Parathyroid adenoma (tissue), 2 donors: ENCODE results near the gene ARPC4.

Experiments used
- H2AFZ ChIP-seq: fragments of 300-600 bp; sonication (generic); one replicate; pipeline ENCODE4 v1.7.0; 2017; ENCODE audit warnings: antibody characterized with exemption, mild to moderate bottlenecking
- H3K27ac ChIP-seq: fragments of 300-600 bp; sonication (generic); one replicate; pipeline ENCODE4 v1.7.0; 2017
- H3K27me3 ChIP-seq: fragments of 300-600 bp; sonication (generic); one replicate; pipeline ENCODE4 v1.7.0; 2017; ENCODE audit warnings: low read length; ENCODE audit not compliant: control insufficient read depth, insufficient read depth
- H3K36me3 ChIP-seq: fragments of 300-600 bp; sonication (generic); one replicate; pipeline ENCODE4 v1.7.0; 2017; ENCODE audit warnings: low read length; ENCODE audit not compliant: control insufficient read depth, insufficient read depth
- H3K4me1 ChIP-seq: fragments of 300-600 bp; sonication (generic); one replicate; pipeline ENCODE4 v1.7.0; 2017; ENCODE audit warnings: control low read depth
- H3K4me2 ChIP-seq: fragments of 300-600 bp; sonication (generic); one replicate; pipeline ENCODE4 v1.7.0; 2017; ENCODE audit warnings: low read length
- H3K4me3 ChIP-seq: fragments of 300-600 bp; sonication (generic); one replicate; pipeline ENCODE4 v1.7.0; 2017; ENCODE audit warnings: low read depth, low read length
- H3K79me2 ChIP-seq: fragments of 300-600 bp; sonication (generic); one replicate; pipeline ENCODE4 v1.7.0; 2017; ENCODE audit warnings: control low read depth
- H3K9ac ChIP-seq: fragments of 300-600 bp; sonication (generic); one replicate; pipeline ENCODE4 v1.7.0; 2017; ENCODE audit warnings: mild to moderate bottlenecking
- H3K9me3 ChIP-seq: fragments of 300-600 bp; sonication (generic); one replicate; pipeline ENCODE4 v1.7.0; 2017; ENCODE audit warnings: low read length; ENCODE audit not compliant: control insufficient read depth
- TF ChIP-seq, protein P1 (sequence below): fragments of 300-600 bp; sonication (generic); IDR thresholded peaks from one replicate; pipeline ENCODE4 v1.7.0; 2017; ENCODE audit warnings: antibody characterized with exemption, mild to moderate bottlenecking
- donor health status: primary hyperparathyroidism.

The ARPC4 gene

DNA sequence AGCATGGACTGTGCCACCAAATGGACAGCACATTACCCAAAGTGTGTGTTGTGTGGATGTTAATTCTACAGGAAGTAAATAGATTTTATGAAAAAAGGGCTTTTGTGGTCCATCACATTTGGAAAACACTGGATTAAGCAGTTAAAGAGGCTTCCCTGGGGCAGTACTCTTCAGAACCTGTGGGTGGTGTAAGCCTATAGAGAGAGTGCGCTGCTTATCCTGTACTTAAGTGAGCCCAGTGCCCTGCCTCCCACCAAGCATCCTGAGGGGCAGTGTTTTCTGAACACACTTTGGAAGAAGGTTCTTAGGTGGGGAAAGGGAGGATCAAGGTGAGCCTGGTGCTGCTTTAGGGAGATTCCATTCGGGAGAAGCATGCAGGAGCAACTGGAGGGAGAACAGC lies 28.1 kb downstream of the ARPC4 start:
- Histone ChIP-seq H3K9me3 (no peaks in the 10 kb centered on the region), H3K4me3 (no peak overlapping the region), H3K4me1 (no peaks in the 10 kb centered on the region), H3K9ac (no peak overlapping the region), H3K36me3 (no peaks in the 10 kb centered on the region), H3K79me2 (no peaks in the 10 kb centered on the region), H3K27me3 (no peaks in the 10 kb centered on the region), H2AFZ (no peak overlapping the region), H3K27ac (no peak overlapping the region), H3K4me2 (no peak overlapping the region)
- TF ChIP-seq, protein P1, sequence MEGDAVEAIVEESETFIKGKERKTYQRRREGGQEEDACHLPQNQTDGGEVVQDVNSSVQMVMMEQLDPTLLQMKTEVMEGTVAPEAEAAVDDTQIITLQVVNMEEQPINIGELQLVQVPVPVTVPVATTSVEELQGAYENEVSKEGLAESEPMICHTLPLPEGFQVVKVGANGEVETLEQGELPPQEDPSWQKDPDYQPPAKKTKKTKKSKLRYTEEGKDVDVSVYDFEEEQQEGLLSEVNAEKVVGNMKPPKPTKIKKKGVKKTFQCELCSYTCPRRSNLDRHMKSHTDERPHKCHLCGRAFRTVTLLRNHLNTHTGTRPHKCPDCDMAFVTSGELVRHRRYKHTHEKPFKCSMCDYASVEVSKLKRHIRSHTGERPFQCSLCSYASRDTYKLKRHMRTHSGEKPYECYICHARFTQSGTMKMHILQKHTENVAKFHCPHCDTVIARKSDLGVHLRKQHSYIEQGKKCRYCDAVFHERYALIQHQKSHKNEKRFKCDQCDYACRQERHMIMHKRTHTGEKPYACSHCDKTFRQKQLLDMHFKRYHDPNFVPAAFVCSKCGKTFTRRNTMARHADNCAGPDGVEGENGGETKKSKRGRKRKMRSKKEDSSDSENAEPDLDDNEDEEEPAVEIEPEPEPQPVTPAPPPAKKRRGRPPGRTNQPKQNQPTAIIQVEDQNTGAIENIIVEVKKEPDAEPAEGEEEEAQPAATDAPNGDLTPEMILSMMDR: no peak

DNA sequence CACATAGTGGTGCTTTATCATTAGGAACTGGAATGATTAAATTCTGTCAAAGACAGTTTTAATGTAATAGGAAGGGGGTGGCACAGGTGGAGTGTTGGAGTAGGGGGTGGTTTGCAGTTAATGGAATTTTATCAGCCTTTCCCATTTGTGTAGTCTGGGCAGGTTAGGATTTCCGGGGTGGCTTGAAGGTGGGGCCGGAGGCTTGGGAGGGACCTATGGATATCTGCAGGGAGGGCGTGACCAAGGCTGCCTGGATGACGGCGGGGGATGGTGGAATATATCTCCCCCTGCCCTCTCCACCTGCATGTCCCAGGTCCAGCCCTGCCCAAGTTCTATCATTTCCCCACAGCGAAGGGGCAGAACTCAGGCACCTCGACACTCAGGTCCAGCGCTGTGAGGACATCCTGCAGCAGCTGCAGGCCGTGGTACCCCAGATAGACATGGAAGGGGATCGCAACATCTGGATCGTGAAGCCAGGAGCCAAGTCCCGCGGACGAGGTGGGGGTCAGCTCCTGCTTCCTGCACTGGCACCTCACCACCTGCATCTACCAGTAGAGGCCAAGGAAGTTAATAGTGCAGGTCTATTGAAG lies 32.7 kb downstream of the ARPC4 start:
- TF ChIP-seq, protein P1: no peak

DNA sequence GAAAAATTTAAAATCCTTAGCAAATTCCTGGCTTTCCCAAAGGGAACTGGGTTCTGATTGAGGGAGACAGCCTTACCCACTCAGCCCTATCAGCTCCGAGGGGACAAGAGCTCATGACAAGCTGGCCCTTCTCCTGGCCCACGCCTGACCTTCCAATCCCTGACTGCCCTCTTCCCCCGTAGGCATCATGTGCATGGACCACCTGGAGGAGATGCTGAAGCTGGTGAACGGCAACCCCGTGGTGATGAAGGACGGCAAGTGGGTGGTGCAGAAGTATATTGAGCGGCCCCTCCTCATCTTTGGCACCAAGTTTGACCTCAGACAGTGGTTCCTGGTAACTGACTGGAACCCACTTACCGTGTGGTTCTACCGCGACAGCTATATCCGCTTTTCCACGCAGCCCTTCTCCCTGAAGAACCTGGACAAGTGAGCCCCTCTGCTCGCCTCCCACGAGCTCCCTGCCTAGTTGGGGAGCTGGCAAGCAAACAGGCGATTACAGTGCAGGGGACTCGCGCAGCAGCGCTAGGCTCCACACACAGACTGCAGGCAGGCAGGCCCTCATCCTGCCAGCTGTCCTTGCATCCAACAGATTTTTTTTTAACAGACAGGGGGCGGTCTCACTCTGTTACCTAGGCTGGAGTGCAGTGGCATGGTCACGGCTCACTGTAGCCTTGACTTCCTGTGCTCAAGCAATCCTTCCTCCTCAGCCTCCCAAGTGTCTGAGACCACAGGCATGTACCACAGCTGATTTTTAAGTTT lies 34.1 kb downstream of the ARPC4 start:
- Histone ChIP-seq H3K36me3 (no peaks in the 10 kb centered on the region), H2AFZ (no peak overlapping the region)
- TF ChIP-seq, protein P1: no peak

More for the DNA sequence above, 32.7 kb downstream of the ARPC4 start:
- Histone ChIP-seq H3K27ac (no peak overlapping the region), H3K4me3 (no peak overlapping the region), H3K9ac (no peak overlapping the region), H3K79me2 (no peaks in the 10 kb centered on the region), H3K4me2 (no peak overlapping the region), H3K4me1 (no peaks in the 10 kb centered on the region), H2AFZ (no peak overlapping the region), H3K27me3 (no peaks in the 10 kb centered on the region), H3K36me3 (no peaks in the 10 kb centered on the region), H3K9me3 (no peaks in the 10 kb centered on the region)

DNA sequence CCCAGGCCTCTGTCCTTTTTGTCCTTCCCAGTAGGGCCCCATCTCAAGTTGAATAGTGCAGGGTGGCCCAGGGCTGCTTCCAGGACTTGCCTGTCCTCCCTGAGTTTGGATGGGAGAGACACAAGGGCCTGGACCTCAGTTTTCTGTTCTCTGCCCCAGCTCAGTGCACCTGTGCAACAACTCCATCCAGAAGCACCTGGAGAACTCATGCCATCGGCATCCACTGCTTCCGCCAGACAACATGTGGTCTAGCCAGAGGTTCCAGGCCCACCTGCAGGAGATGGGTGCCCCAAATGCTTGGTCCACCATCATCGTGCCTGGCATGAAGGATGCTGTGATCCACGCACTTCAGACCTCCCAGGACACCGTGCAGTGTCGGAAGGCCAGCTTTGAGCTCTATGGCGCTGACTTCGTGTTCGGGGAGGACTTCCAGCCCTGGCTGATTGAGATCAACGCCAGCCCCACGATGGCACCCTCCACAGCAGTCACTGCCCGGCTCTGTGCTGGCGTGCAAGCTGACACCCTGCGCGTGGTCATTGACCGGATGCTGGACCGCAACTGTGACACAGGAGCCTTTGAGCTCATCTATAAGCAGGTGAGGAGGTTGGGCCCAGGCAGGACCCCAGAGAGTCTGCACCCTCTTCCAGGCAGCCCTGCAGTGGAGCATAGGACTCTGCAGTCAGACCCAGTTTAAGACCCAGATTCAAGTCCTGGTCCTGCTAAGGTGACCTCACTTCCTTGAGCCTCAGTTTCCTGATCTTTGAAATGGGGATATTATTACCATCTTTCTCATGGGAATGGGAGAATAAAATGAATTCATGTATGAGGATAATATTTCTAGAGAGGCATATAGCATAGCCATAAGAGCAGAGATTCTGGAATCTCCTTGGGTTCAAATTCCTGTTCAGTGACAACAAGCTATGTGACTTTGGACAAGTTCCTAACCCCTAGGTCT lies 36.2 kb downstream of the ARPC4 start:
- Histone ChIP-seq H3K79me2 (no peaks in the 10 kb centered on the region), H2AFZ (no peak overlapping the region), H3K9me3 (no peaks in the 10 kb centered on the region), H3K27me3 (no peaks in the 10 kb centered on the region), H3K4me1 (no peaks in the 10 kb centered on the region), H3K4me2 (no peak overlapping the region), H3K36me3 (no peaks in the 10 kb centered on the region), H3K9ac (no peak overlapping the region), H3K4me3 (no peak overlapping the region), H3K27ac (no peak overlapping the region)
- TF ChIP-seq, protein P1: no peak

More for the DNA sequence above, 34.1 kb downstream of the ARPC4 start:
- no peaks in the 10 kb centered on the region for H3K9me3 ChIP-seq
- no peak overlapping the region for H3K4me3 ChIP-seq
- no peak overlapping the region for H3K9ac ChIP-seq
- H3K4me1 ChIP-seq: no peaks in the 10 kb centered on the region
- no peaks in the 10 kb centered on the region for H3K79me2 ChIP-seq
- H3K27me3 ChIP-seq: no peaks in the 10 kb centered on the region
- no peak overlapping the region for H3K4me2 ChIP-seq
- H3K27ac ChIP-seq: no peak overlapping the region
